Measurements from ENCODE around the gene TBRG4. TPM values are rescaled to one million over a fixed set of nuclear protein-coding genes. Genes with fewer than 3 reads are reported as not detected.

The TBRG4 gene
- polyA plus RNA-seq, 2 donors: 38.3 to 41.6 TPM

DNA sequence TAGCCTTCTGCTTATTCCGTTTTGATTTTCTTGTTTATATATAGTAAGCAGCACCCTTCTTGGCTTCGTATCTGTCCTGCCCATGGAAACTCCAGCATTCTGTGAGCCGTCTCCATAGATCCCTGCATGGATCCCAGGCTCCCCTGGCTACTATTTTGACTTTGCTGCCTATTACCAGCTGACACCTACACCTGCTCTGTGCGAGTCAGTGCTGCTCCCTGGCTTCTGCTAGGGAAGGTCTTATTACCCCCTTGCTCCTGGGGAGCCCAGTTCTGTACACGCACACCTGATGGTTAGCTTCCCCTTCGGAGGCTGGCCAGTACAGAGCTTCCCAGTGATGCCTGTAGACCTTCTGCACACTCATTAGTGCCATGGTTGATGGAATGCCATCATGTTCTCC is 58.1 kb downstream of the TBRG4 start:
- Histone ChIP-seq H3K36me3 (ENCODE audit: control insufficient read depth in 2 of 2, insufficient read depth in 2 of 2, low read length in 1 of 2) (peaks cover 0 to 9% of the 10 kb centered on the region in 2 donors), H3K27ac (ENCODE audit: low read depth in 2 of 2, low read length in 1 of 2) (no peak overlapping the region), H3K4me3 (ENCODE audit: low read depth in 1 of 2, low read length in 2 of 2) (no peak overlapping the region), H3K27me3 (ENCODE audit: control insufficient read depth in 1 of 2, insufficient read depth in 2 of 2, low read length in 2 of 2) (no peaks in the 10 kb centered on the region), H3K4me1 (ENCODE audit: control insufficient read depth in 2 of 2, insufficient read depth in 2 of 2, low read length in 1 of 2) (peaks cover 0 to 3% of the 10 kb centered on the region in 2 donors), H3K9me3 (ENCODE audit: control insufficient read depth in 2 of 2, insufficient read depth in 1 of 2, low read depth in 1 of 2, low read length in 1 of 2) (no peaks in the 10 kb centered on the region)
- whole genome bisulfite sequencing, 2 donors: 63 to 88% methylated on average over 6 of the region's 6 CpGs

GRCh38 chr7:45052011-45052410 is 59.5 kb downstream of the TBRG4 start:
- WGBS, 2 donors: 88 to 89% methylated on average over 3 of the region's 3 CpGs
- Histone ChIP-seq H3K9me3 (ENCODE audit: control insufficient read depth in 2 of 2, insufficient read depth in 1 of 2, low read depth in 1 of 2, low read length in 1 of 2) (no peaks in the 10 kb centered on the region), H3K27ac (ENCODE audit: low read depth in 2 of 2, low read length in 1 of 2) (no peak overlapping the region), H3K36me3 (ENCODE audit: control insufficient read depth in 2 of 2, insufficient read depth in 2 of 2, low read length in 1 of 2) (peaks cover 0 to 6% of the 10 kb centered on the region in 2 donors), H3K4me1 (ENCODE audit: control insufficient read depth in 2 of 2, insufficient read depth in 2 of 2, low read length in 1 of 2) (peaks cover 0 to 3% of the 10 kb centered on the region in 2 donors), H3K27me3 (ENCODE audit: control insufficient read depth in 1 of 2, insufficient read depth in 2 of 2, low read length in 2 of 2) (no peaks in the 10 kb centered on the region), H3K4me3 (ENCODE audit: low read depth in 1 of 2, low read length in 2 of 2) (no peak overlapping the region)

DNA sequence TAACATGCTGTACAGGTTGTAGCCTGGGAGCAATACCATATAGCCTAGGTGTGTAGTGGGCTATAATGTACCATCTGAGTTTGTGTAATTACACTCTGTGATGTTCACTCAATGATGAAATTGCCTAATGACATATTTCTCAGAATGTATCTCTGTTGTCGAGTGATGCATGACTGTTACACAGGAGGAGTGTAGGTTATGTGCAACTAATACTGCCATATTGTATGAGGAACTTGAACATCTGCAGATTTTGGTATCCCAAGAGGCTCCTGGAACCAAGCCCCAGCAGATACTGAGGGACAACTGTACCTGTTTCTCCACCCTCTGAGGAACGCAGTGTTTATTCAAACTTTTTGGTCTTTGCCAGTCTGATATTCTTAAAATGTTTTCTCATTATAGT is 61.3 kb downstream of the TBRG4 start:
- Histone ChIP-seq H3K27me3 (ENCODE audit: control insufficient read depth in 1 of 2, insufficient read depth in 2 of 2, low read length in 2 of 2) (no peaks in the 10 kb centered on the region), H3K9me3 (ENCODE audit: control insufficient read depth in 2 of 2, insufficient read depth in 1 of 2, low read depth in 1 of 2, low read length in 1 of 2) (no peaks in the 10 kb centered on the region), H3K4me3 (ENCODE audit: low read depth in 1 of 2, low read length in 2 of 2) (no peak overlapping the region), H3K36me3 (ENCODE audit: control insufficient read depth in 2 of 2, insufficient read depth in 2 of 2, low read length in 1 of 2) (peaks cover 0 to 6% of the 10 kb centered on the region in 2 donors), H3K4me1 (ENCODE audit: control insufficient read depth in 2 of 2, insufficient read depth in 2 of 2, low read length in 1 of 2) (peaks cover 0 to 3% of the 10 kb centered on the region in 2 donors), H3K27ac (ENCODE audit: low read depth in 2 of 2, low read length in 1 of 2) (no peak overlapping the region)
- 91 to 98% methylated on average over 2 of the region's 2 CpGs for WGBS, 2 donors

Other genes starting within 250 kb of the TBRG4 start
- 1 to 10 TPM; 6.7 to 7.3 TPM for gene PURB, start 226.2 kb downstream of the TBRG4 start, polyA plus RNA-seq
- gene MYO1G, start 132.7 kb downstream of the TBRG4 start, polyA plus RNA-seq: 1 to 10 TPM; 2.2 to 2.3 TPM
- 10 to 100 TPM; 20.2 to 24.0 TPM for gene CCM2, start 111.5 kb downstream of the TBRG4 start, polyA plus RNA-seq
- under 1 TPM; 0.37 to 0.65 TPM for gene NACAD, start 22.7 kb downstream of the TBRG4 start, polyA plus RNA-seq
- gene RAMP3, start 46.1 kb upstream of the TBRG4 start, polyA plus RNA-seq: 10 to 100 TPM in 1 of 2 donors, 1 to 10 TPM in 1; 8.5 to 12.1 TPM